ENCODE measurements around the gene HSD17B3.

GRCh38 chr9:96289392-96289791, 12.6 kb downstream of the HSD17B3 start:
- TF ChIP-seq, protein P1, sequence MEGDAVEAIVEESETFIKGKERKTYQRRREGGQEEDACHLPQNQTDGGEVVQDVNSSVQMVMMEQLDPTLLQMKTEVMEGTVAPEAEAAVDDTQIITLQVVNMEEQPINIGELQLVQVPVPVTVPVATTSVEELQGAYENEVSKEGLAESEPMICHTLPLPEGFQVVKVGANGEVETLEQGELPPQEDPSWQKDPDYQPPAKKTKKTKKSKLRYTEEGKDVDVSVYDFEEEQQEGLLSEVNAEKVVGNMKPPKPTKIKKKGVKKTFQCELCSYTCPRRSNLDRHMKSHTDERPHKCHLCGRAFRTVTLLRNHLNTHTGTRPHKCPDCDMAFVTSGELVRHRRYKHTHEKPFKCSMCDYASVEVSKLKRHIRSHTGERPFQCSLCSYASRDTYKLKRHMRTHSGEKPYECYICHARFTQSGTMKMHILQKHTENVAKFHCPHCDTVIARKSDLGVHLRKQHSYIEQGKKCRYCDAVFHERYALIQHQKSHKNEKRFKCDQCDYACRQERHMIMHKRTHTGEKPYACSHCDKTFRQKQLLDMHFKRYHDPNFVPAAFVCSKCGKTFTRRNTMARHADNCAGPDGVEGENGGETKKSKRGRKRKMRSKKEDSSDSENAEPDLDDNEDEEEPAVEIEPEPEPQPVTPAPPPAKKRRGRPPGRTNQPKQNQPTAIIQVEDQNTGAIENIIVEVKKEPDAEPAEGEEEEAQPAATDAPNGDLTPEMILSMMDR (conservative IDR thresholded peaks at IDR 0.05), result no peak
- TF ChIP-seq EZH2 (IDR thresholded peaks at IDR 0.05; ENCODE audit: low read depth), result no peak

All from PC-9 (cell line).